HTR-8/SVneo (cell line): ENCODE measurements around the gene ZNF354B.
"Not testable (repeated sequence)": the region's sequence is repeated elsewhere in the genome, so short reads cannot be mapped to it uniquely, and the experiment has no call there.

Source experiments
- DNase-seq: peaks from one replicate; pipeline ENCODE4 v3.0.0; 2011; ENCODE audit warnings: low spot score, mixed read lengths; ENCODE audit not compliant: insufficient read length
- FAIRE-seq: peaks from 2 replicates; lab custom pipeline; 2011; peaks lifted over from hg19 to GRCh38; lab: Jason Lieb, UNC

The ZNF354B gene

GRCh38 chr5:178872302-178872701 is 12.5 kb downstream of the ZNF354B start:
- DNase-seq (no peak), FAIRE-seq (no peak)

GRCh38 chr5:178883115-178883694 is 23.5 kb downstream of the ZNF354B start:
- not testable (repeated sequence) for FAIRE-seq, DNase-seq

GRCh38 chr5:178883815-178884430 is 24.2 kb downstream of the ZNF354B start:
- FAIRE-seq (no peak), DNase-seq (no peak)

GRCh38 chr5:178895615-178896571 is 36.1 kb downstream of the ZNF354B start, which contains the start of gene ZFP2:
Gene ZFP2 (plus strand): TSS chr5:178895913. CDS start chr5:178931314, 35,401 bp downstream.
- peak; percentile 68 for FAIRE-seq
- peak; percentile 31 for DNase-seq

- no peak for FAIRE-seq
- DNase-seq = no peak
These were observed 39.5 kb downstream of the ZNF354B start for GRCh38 chr5:178899289-178899688.

GRCh38 chr5:178902849-178903248 is 43.1 kb downstream of the ZNF354B start:
- DNase-seq = no peak
- no peak for FAIRE-seq

- no peak for DNase-seq
- FAIRE-seq = no peak
These were observed 72.3 kb downstream of the ZNF354B start for GRCh38 chr5:178931846-178932760.
